CD4-positive, alpha-beta T cell treated with Interleukin-2 at 100 ng/mL for 4 hours (primary cell): Measurements from ENCODE around the gene AGTRAP.

Experiments
- DNase-seq: peaks from one replicate; pipeline ENCODE4 v3.0.0-alpha.2; 2020; ENCODE audit warnings: low spot score

Gene AGTRAP

GRCh38 chr1:11764115-11764514, 28.2 kb downstream of the AGTRAP start:
- DNase-seq, result no peak

GRCh38 chr1:11764519-11764918, 28.6 kb downstream of the AGTRAP start:
- DNase-seq, result no peak

DNA sequence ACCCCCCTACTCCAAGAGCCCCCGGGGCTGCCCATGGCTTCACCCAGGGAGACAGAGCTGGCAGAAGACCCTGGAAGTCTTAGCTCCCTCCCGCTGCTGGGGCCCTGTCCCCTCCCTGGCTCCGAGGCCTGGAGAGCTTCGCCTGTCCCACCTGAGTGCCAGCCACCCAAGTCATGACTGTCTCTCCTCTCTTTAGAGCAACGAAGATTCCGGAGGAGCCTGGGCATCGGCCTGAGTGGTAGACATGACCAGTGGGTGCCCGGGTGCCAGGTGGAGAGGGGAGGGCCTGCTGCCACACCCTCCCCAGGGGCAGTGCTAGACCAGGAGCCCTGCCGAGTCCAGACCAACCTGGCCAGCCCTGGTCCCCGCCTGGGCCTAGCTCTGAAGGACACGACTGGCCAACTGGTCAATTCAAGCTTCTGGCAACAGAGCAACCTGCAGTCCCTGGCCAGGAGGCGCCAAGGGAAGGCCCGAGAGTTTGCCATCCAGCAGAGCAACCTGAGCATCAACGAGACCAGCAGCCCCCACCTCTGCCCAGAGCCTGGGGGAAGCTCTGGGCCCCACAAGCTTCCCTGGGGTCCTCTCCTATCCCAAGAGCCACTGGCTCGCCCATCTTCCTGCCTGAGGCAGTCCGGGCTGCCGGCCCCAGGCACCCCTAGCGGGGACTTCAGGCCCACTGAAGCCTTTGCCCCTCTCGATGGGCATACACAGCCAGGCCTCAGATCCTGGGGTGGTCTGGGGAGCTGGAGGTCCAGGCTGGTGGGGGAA, 29.9 kb downstream of the AGTRAP start:
- DNase-seq, result no peak

DNA sequence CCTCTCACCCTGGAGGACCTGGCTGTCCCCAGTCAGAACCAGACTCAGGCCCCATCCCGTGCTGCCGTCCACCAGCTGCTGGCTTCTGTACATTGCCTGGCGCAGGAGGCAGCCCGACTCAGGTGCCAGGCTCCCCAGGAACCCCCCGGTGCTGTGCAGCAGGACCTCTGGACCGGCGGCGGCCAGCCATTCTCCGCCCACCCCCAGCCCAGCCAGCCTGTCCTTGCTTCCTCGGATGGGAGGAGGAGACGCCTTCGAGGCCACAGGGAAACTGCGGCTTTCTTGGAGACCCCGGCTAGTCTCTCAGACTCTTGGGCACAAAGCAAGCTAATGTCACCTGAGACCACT, 30.5 kb downstream of the AGTRAP start:
- no peak for DNase-seq

DNA sequence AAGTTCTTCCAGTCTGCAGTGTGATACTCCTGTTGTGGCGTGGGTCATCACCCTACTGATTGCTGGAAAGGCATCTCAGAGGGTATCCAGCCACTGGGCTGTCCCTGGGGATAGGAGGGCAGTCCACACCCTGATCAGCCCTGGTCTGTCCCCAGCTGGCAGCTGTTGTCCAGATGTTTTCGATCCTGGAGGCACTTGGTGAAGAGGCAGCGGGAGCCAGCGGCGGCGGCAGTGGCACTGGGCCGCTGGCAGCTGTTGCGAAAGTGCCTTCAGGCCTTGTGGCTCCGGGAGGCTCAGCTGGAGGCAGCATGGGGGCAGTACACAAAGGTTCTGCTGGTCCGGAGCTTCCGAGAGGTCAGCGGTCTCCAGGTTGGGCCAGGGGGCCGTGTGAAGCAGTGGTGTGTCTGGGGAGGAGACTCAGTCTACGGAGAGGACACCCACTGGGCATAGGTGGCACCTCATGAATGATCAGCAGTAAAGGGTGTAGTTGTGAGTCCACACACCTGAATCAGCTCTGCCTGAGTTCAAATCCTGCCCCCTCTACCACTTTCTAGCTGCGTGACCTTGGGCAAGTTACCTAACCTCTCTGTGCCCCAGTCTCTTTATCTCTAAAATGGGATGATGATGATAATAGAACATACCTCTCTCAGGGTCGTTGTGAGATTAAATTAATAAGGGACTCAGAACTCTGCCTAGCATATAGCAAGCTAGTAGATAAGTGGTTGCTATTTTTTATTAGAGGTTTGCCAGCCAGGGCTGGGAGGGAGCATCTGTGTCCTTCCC, 32.2 kb downstream of the AGTRAP start:
- DNase-seq, result no peak

DNA sequence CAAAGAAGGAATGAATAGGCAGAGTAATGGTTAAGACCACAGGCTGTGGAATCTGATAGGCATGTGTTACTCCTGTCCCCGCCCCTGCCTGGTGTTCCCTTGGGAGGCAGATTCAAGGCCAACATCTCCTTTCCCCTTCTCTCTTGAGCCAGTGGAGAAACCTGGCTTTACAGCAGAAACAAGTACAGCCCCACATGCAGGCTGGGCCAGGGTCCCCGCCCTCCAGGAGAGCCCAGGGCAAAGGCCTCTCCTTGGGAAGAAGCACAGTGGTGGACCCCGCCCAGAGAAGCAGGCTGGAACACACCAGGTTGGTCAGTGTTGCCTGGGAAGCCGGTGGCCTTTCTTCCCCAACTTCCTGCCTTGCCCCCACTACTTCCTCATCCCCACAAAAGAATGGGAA, 32.9 kb downstream of the AGTRAP start:
- DNase-seq, result no peak

GRCh38 chr1:11769274-11769673, 33.3 kb downstream of the AGTRAP start:
- DNase-seq, result no peak

DNA sequence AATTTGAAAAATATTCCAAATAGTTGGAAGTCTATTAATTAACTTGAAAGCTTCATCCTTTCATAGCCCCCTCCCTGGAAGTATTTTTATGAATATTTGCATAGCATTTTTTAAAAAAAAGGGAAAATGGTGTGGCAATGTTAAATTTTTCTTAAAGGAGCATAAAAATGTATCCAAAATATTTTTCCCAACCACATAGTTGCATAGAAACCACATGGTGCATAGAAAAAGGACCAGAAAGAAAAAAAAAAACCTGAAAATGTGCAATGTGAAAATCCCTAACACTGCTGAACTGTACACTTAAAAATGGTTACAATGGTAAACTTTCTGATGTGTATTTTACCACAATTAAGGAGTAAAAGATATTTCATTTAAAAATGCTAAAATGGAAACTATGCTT, 34.1 kb downstream of the AGTRAP start:
- DNase-seq, result no peak

- DNase-seq, result no peak
These were observed 35.6 kb downstream of the AGTRAP start for GRCh38 chr1:11771481-11772043.

- DNase-seq, result no peak
These were observed 36.5 kb downstream of the AGTRAP start for GRCh38 chr1:11772458-11772857.

DNA sequence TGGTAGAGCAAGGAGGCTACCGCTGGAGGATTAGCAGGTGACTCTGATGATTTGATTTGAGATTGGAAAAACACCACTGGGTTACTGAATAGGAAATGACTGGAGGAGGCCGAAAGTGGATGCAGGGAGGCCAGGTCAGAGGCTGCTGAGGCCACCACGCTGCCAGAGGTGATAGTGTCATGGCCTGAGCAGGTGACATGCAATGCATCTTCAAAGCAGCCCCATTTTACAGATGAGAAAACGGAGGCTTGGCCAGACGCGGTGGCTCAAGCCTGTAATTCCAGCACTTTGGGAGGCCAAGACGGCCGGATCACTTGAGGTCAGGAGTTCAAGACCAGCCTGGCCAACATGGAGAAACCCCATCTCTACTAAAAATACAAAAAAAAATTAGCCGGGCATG, 38.8 kb downstream of the AGTRAP start:
- no peak for DNase-seq

GRCh38 chr1:11777658-11778322, 41.9 kb downstream of the AGTRAP start:
- no peak for DNase-seq

- no peak for DNase-seq
These were observed 42.4 kb downstream of the AGTRAP start for GRCh38 chr1:11778336-11778735.

DNA sequence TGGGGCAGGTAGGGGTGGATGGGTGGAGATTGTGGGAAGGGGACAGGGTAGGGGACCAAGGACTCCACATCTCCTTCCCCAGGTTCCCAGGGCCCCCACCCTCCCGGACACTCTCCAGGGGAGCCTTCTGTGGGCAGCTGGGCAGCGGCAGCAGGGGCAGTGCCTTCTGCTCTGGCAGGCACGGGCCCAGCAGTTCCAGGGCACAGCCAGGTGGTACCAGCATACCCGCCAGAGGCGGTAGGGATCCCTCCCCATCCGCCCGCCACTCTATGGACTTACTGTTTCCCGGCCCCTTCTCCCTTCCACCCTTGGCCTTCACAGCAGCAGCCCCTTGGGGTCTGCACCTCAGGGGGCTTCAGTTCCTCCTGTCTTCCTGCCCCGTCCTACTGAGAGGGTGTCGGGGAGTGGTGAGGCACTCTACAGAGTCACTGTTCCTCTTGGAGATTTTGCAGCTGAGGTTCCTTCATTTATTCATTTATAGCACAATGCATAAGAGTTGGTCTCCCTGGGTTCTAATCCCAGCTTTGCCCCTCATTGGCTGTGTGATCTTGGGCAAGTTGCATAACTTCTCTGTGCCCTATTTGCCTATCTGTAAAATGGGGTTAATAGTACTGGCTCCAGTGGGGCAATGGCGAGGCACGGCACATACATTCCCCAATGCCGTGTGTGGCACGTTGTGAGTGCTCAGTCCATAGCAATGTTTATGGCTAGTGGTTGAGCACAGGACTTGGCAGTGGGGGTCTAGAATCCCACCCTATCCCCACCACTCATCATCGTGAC, 43.1 kb downstream of the AGTRAP start:
- no peak for DNase-seq

DNA sequence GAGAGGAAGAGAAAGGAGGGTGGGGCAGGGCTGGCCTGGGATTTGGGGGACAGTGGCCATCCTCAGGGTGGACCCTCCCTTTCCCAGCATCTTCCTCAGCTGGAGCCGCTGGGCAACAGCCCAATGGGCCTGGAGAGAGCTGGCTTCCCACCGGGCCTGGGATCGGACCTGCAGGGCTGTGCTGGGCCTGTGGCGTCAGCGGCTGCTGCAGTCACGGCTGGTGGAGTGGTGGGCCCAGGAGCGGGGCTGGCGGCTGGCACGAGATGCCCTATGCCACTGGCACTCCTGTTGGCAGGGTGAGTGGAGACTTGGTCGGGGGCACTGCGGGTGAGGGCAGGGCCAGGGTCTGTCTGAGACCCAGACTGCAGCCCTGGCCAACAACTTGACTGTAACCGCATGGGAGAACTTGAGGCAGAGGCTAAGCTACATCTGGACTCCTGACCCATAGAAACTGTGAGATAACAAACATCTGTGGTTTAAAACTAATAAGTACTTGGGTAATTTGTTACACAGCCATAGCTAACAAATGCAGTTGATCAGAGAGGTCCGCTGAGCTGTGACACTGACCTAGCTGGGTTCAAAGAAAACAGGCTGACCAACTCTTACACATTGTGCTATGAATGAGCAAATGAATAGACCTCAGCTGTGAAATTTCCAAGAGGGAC, 43.9 kb downstream of the AGTRAP start:
- no peak for DNase-seq

DNA sequence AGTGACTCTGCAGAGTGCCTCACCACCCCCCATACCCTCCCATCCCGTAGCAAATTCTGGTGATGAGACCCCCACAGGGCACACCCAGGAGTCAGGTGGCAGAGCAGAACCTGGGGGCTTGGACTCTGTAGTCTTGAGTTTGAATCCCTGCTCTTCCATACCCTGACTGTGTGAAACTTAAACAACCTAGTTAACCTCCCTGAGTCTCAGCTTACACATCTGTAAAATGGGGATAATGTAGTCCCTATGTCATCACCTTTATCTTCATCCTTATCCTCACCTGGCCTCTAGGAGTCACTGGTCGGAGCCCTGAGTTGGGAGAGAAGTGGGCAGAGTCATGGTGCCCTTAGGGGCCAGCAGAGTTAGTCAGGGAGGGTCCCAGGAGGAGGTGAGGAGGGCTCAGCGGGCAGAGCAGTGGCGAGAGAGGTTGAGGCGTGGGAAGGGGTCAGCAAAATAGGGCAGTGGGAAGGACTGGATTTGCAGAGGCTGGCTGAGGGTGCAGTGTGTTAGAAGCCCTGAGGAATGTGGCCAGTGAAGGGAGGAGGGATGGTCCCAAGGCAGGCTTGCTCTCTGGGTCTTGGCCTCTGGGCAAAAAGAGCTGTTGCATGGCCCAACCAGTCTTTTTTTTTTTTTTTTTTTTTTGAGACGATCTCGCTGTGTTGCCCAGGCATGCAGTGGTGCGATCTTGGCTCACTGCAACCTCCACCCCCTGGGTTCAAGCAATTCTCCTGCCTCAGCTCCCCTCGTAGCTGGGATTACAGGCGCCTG, 44.6 kb downstream of the AGTRAP start:
- DNase-seq, result no peak

DNA sequence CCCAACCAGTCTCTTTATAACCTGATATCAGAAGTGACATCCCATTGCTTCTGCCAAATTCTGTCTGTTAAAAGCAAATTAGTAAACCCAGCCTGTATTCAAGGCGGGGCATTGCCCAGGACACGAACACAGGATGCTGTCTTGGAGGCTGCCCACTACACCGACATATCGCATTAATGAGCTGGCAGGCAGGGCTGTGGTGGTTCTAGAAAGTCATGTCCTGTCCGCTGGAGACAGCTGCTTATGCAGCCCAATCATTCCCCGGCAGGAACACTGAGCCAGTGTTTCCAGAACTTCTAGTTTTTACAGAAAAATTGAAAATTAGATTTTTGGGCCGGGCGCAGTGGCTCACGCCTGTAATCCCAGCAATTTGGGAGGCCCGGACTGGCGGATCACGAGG, 45.4 kb downstream of the AGTRAP start:
- no peak for DNase-seq

- DNase-seq, result no peak
These were observed 46.3 kb downstream of the AGTRAP start for GRCh38 chr1:11782127-11782708.

DNA sequence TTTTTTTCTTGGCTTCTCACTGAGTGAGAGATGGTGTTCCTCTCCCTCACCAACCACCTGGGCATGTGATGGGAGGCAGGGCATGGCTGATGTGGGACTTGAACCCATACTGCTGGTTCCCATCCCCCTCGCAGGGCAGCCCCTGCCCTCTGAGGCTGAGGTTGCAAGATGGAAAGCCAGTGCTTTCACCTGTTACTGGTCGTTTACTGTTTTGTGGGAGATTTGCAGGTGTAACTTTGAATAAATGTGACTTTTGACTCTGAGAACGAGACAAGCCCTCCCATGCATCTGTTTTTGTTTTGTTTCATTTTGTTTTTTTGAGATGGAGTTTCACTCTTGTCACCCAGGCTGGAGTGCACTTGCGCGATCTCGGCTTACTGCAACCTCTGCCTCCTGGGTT, 47.6 kb downstream of the AGTRAP start:
- DNase-seq, result no peak

DNA sequence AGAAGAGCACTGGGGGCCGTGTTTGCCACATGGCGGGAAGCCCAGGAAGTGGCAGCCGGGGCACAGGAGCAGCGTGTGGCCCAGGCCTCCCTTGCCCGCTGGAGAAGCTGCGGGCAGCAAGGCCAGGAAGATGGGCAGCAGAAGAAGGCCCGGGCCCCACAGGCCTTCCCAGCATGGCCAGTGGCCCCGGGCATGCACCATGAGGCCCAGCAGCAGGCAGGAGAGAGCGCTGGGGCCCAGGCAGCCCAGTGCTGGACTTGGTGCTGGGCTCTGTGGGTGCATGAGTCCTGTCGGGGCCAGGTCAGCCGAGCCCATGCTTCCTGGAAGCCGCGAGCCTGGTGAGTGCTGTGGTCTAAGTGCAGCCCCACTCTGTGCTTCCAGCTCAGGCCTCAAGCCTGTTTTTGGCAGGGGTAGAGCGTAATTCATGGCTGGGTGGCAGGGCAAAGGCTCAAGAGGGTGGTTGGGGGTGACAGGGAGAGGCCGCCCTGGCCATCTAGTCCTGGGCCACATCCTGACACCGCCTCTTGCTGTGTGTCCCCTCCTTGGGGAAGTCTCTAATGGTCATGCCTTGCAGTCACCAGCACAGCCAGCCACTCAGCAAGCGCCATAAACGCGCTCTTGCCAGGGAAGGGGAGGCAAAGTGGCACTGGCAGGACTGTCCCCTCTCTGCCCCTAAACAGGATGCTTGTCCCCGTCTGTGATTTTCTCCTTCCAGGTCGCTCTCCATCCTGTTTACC, 48.5 kb downstream of the AGTRAP start:
- DNase-seq, result no peak
